PC-3 (cell line): ENCODE results near the gene TEX30.

Experiments used
- EZH2 ChIP-seq: fragments of 300-600 bp; sonication (generic); IDR thresholded peaks from one replicate; pipeline ENCODE4 v1.6.1; 2017; ENCODE audit warnings: antibody characterized with exemption, mild to moderate bottlenecking, low read length; ENCODE audit not compliant: unreplicated experiment
- TF ChIP-seq, protein P1 (sequence below): fragments of 300-600 bp; sonication (generic); conservative IDR thresholded peaks from 2 replicates; pipeline ENCODE4 v1.5.1; 2017; ENCODE audit warnings: antibody characterized with exemption, low read depth, mild to moderate bottlenecking, low read length

GRCh38 chr13:102771298-102772041, 2.1 kb downstream of the TEX30 start:
- TF ChIP-seq, protein P1, sequence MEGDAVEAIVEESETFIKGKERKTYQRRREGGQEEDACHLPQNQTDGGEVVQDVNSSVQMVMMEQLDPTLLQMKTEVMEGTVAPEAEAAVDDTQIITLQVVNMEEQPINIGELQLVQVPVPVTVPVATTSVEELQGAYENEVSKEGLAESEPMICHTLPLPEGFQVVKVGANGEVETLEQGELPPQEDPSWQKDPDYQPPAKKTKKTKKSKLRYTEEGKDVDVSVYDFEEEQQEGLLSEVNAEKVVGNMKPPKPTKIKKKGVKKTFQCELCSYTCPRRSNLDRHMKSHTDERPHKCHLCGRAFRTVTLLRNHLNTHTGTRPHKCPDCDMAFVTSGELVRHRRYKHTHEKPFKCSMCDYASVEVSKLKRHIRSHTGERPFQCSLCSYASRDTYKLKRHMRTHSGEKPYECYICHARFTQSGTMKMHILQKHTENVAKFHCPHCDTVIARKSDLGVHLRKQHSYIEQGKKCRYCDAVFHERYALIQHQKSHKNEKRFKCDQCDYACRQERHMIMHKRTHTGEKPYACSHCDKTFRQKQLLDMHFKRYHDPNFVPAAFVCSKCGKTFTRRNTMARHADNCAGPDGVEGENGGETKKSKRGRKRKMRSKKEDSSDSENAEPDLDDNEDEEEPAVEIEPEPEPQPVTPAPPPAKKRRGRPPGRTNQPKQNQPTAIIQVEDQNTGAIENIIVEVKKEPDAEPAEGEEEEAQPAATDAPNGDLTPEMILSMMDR = no peak
- TF ChIP-seq EZH2 = no peak
